Stimulated activated CD8-positive, alpha-beta memory T cell treated with anti-CD3 and anti-CD28 coated beads, Interleukin-15, amount 100 ng/mL, for 4 hours (primary cell): Measurements from ENCODE around the gene PI4K2B.
"Not testable (repeated sequence)": the region's sequence is repeated elsewhere in the genome, so short reads cannot be mapped to it uniquely, and the experiment has no call there.

Source experiments
- DNase-seq, 2 donors: peaks; one replicate each; pipeline ENCODE4 v3.0.0-alpha.2; 2020; ENCODE audit warnings: low read depth in 2 of 2

PI4K2B gene

GRCh38 chr4:25242195-25242594 is 8.4 kb downstream of the PI4K2B start:
- not testable (repeated sequence) for DNase-seq

GRCh38 chr4:25245181-25245580 is 11.3 kb downstream of the PI4K2B start:
- no peak for DNase-seq

DNA sequence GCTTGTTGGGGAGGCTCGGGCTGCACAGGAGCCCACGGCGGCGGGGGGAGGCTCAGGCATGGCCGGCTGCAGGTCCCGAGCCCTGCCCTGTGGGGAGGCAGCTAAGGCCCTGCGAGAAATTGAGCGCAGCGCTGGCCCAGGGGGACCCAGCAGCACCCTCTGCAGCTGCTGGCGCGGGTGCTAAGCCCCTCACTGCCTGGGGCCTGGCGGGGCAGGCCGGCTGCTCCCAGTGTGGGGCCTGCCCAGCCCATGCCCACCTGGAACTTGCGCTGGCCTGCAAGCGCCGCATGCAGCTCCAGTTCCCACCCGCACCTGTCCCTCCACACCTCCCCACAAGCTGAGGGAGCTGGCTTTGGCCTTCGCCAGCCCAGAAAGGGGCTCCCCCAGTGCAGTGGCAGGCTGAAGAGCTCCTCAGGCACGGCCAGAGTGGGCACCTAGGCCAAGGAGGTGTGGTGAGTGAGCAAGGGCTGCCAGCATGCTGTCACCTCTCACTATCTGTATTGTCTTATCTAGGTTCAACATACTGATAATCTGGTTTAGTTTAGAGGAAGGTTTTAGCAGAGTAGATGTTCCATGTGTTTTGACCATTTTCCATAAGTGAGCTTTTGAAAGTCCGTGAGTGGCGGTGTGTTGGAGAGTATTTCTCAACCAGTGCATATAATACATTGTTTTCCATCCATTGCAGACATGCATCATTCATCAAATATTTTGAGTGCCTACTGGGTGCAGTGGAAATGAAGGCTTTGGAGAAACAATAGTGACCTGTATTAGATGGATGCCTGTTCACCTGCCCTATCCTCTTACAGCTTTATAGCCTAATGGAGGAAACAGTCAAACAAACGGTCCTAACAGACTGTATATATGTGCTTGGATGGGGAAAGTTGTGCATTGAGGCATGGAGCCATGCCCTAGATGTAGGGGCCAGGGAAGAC is 13.1 kb downstream of the PI4K2B start:
- DNase-seq = no peak

GRCh38 chr4:25248875-25249274 is 15.0 kb downstream of the PI4K2B start:
- DNase-seq = not testable (repeated sequence)

GRCh38 chr4:25249494-25249893 is 15.7 kb downstream of the PI4K2B start:
- not testable (repeated sequence) for DNase-seq

DNA sequence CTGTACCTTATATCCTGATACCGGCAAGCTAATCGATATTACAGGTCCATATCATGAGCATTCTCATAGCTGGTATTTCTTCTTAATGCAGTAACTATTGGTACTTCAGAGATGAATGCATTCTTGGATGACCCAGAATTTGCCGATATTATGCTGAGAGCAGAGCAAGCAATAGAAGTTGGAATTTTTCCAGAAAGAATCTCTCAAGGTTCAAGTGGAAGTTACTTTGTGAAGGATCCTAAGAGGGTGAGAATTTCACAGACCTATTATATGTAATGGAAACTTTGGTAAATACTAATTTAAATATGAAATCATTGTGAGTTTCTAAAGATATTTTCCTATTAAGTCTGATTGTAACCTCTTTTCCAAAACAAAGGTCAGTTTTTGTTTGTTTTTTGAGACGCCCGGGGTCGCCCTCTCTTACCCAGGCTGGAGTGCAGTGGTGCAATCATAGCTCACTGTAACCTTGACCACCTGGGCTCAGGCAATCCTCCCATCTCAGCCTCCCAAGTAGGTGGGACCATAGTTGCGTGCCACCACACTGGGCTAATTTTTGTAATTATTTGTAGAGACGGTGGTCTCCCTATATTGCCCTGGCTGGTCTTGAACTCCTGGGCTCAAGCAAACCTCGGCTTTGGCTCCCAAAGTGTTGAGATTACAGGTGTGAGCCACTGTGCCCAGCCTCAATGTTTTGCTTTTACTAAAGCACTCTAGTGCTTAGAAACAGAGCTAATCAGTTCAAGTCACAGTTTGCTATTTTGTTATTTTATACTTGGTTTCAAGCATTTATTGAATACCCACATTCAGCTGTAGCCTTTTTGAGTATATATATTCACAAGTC is 18.6 kb downstream of the PI4K2B start:
- no peak for DNase-seq

DNA sequence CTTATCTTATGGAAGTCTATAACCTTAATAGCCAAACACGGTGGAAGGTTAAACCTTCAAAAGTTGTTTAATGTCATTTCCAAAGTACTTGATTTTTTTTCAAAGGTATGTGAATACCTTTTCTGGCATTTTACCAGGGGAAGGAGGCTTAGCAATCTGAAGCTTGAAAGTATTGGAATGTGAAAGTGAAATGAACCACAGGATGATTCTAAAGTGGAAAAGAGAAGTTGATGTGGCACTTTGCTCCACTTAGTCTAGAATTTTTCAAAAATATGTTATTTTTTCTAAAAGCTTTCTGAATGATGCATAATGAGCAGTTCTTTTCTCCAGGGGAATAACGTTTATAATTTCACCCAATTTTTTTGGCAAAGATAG is 19.2 kb downstream of the PI4K2B start:
- no peak for DNase-seq

DNA sequence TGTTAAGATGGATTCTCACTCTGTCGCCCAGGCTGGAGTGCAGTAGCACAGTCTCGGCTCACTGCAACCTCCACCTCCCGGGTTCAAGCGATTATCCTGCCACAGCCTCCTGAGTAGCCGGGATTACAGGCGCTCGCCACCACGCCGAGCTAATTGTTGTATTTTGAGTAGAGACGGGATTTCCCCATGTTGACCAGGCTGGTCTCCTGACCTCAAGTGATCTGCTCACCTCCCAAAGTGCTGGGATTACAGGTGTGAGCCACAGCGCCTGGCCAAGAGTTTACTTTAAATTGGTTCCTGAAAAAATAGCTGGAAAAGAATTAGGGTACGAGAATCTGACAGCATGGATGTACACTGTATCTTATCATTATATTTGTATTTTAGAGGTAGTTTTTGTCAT is 20.0 kb downstream of the PI4K2B start:
- not testable (repeated sequence) for DNase-seq

- DNase-seq = no peak
Observed at GRCh38 chr4:25258980-25259578, 25.2 kb downstream of the PI4K2B start.

DNA sequence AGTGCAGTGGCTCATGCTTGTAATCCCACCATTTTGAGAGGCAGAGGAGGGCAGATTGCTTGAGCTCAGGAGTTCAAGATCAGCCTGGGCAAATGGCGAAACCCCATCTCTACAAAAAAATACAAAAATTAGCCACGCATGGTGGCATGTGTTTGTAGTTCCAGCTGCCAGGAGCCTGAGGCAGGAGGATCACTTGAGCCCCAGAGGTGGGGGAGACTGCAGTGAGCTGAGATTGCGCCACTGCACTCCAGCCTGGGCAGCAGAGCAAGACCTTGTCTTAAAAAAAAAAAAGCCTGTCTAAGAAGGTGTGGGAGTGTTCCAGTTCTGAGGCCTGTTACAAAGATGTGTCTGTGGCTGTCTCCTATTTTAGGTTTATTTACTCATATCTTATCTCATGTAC is 38.0 kb downstream of the PI4K2B start:
- no peak for DNase-seq

GRCh38 chr4:25280210-25280609 is 46.4 kb downstream of the PI4K2B start:
- DNase-seq = no peak

GRCh38 chr4:25283948-25284347 is 50.1 kb downstream of the PI4K2B start:
- DNase-seq = no peak

- no peak for DNase-seq
Observed at GRCh38 chr4:25284466-25284865, 50.6 kb downstream of the PI4K2B start.

DNA sequence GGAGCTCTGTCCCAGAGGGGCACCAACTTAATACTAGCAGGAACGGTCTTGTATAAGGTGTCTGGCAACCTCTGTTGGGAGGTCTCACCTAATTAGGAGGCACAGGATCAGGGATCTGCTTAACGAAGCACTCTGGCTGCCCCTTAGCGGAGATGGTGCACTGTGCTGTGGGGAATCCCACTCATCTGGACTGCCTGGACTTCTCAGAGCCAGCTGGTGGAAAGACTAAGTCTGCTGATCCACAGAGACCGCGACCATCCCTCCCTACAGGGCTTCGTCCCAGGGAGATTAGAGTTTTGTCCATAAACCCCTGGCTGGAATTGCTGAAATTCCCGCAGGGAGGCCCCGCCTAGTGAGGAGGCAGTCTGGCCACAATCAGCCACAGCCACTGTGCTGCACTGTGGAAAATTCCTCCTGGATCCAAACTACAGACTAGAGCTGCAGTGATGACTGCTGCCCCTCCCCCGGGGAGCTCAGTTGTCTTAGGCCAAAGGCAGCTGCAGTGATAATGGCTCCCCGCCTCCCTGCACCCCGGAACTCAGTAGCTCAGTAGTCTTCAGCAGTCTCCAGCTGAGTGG is 56.7 kb downstream of the PI4K2B start:
- no peak for DNase-seq

DNA sequence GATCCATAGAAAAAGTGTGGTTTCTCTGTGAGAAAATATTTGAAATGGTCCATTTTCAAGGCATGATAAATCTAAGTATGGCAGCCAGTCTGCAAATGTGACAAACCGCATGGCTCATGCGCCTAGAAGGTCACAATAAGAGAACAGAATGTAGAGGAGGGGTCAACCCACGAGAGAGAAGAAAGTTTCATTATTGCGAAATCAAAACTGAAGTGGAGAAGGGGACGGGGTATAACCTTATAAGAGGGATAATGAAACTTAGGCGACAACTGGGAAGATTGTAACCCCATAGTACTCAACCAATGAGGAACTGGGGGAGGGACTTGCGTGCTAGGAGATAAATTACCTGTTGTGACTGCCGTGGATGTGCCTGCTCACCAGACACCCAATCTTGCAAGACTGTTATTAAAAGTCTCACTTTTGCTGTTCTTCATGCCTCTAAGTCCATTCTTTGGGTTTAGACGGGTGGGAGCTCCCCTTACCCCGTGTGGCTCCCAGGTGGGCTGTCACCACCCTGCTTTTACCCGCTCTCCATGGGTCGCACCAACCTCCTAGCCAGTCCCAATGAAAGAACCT is 57.4 kb downstream of the PI4K2B start:
- DNase-seq = no peak

DNA sequence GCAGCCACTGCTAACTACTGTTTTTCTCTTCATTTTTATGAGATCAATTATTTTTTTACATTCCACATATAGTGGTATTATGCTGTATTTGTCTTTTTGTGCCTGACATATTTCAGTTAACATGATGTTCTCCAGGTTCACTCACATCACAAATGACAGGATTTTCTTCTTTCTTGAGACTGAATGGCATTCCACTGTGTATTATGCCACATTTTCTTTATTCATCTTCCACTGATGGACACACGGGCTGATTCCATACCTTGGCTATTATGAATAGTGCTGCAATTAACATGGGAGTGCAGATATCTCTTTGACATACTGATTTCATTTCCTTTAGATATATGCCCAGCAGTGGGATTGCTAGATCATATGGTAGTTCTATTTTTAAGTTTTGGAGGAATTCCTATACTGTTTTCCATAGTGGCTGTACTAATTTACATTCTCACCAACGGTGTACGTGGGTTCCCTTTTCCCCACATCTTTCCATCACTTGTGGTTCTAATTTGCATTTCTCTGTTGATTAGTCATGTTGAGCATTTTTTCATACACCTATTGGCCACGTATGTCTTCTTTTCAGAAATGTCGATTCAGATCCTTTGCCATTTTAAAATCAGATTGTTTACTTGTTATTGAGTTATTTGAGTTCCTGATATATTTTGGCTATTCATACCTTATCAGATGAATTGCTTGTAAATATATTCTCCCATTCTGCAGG is 63.9 kb downstream of the PI4K2B start:
- DNase-seq = no peak

DNA sequence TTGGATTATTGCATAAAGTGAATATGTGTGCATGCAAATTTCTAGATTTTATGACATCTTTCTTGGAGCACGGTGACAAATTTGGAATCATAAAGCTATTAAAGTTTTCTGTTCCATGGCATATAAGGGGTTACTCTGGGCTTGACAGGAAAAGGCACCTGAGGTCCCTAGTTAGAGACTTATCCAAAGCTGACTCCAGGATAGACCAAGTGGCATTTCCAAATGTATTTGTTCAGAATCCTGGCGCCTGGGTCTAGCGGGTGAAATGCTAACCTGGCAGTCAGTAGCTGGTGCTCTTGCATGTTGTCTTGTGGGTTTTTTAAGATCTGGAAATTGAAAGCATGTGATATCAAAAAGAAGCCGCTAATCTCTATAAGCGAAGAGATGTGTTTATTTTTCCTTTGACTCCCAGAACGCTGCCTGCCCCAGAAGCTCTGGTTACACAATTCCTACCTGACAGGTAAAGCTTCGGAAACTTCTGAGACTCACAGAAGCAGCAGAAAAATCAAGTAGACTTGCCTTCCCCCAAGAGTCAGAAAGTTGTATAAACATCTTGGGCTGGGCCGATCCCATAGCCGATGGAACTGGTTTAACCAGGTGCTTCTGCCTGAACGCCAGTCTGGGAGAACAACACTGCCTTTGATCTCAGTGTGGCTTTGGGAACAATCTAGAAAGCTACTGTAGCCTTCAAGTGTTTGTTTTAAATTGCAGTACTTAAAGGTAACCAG is 65.8 kb downstream of the PI4K2B start:
- DNase-seq = no peak

- no peak for DNase-seq
Observed at GRCh38 chr4:25301471-25301870, 67.6 kb downstream of the PI4K2B start.

- DNase-seq = no peak
Observed at GRCh38 chr4:25302626-25303025, 68.8 kb downstream of the PI4K2B start.

DNA sequence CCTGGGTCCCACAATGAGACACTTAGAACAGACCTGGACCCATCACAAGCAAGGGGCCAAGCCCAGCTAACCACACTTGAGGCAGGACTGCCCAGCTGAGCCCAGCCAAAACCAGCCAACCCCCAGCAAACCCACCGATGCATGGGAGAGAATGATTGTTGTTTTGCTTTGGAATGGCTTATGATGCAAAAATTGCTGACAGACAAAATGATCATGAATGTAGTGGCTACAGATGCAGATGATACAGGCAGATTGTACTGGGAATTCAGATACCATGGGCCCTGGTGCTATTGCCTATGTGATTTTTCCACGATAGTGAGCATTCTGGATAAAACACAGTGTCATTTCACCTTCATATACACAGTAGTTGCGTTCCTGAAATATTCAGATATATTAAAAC is 69.7 kb downstream of the PI4K2B start:
- no peak for DNase-seq
